Stomach (tissue), 9 donors: ENCODE data around the gene SCAMP4. TPM values are rescaled to one million over a fixed set of nuclear protein-coding genes. Genes with fewer than 3 reads are reported as not detected.

ENCODE experiments used
- DNase-seq, 2 donors: peaks; one replicate each; pipeline versions ENCODE4 v3.0.0 to v3.0.0-alpha.2; 2013 to 2019
- H3K27ac ChIP-seq, 5 donors: fragments of 200-600 bp in 4 of 5; sonication (generic) in 4 of 5; one replicate each; pipeline ENCODE4 v1.5.1; 2013 to 2019; ENCODE audit warnings: mild to moderate bottlenecking in 1 of 5, moderate library complexity in 1 of 5
- H3K27me3 ChIP-seq, 3 donors: fragments of 200-600 bp; sonication (generic); one replicate each; pipeline ENCODE4 v1.5.1; 2017 to 2019; ENCODE audit warnings: mixed run types in 1 of 3
- H3K36me3 ChIP-seq, 4 donors: fragments of 200-600 bp; sonication (generic); 1 replicate in 3 of 4; 2 replicates in 1 of 4; pipeline ENCODE4 v1.5.1; 2016 to 2019
- H3K4me1 ChIP-seq, 4 donors: fragments of 200-600 bp; sonication (generic); one replicate each; pipeline ENCODE4 v1.5.1; 2016 to 2019
- H3K4me3 ChIP-seq, 4 donors: fragments of 200-600 bp; sonication (generic) in 3 of 4; one replicate each; pipeline ENCODE4 v1.5.1; 2016 to 2019; ENCODE audit warnings: mild to moderate bottlenecking in 1 of 4
- H3K9me3 ChIP-seq, 4 donors: fragments of 200-600 bp; sonication (generic); one replicate each; pipeline ENCODE4 v1.5.1; 2016 to 2019
- EP300 ChIP-seq: sonication (generic); formaldehyde crosslinking; IDR thresholded peaks from one replicate; pipeline ENCODE4 v1.6.1; 2017; ENCODE audit warnings: antibody characterized with exemption
- POLR2A ChIP-seq, 4 donors: fragments of 450-650 bp; IDR thresholded peaks; one replicate each; pipeline ENCODE4 v1.6.1; 2016; ENCODE audit warnings: antibody characterized with exemption in 4 of 4, control low read depth in 2 of 4, mild to moderate bottlenecking in 1 of 4, moderate library complexity in 1 of 4
- POLR2AphosphoS5 ChIP-seq, 3 donors: sonication (generic); formaldehyde crosslinking; IDR thresholded peaks; one replicate each; pipeline ENCODE4 v1.6.1; 2016; ENCODE audit warnings: antibody characterized with exemption in 3 of 3
- WGBS, 5 donors: extraction: QIAGEN DNeasy Blood & Tissue Kit in 3 of 5; methylation state at CpG; one replicate each; pipeline versions ENCODE4 v1.1.5 to v1.1.7; 2013 to 2018; 5-methylcytosine and 5-hydroxymethylcytosine counted together
- intact Hi-C: fragments of 100-400 bp; cut with DNase I; formaldehyde crosslinking; loops from one replicate; pipeline ENCODE4 v1.15.1; 2023; ENCODE audit warnings: low total_unique reads
- polyA plus RNA-seq, 3 donors: library from polyadenylated mRNA; stranded (reverse); fragments of 200-250 nt; gene quantifications; one replicate each; pipeline ENCODE4 v1.2.3, GENCODE V29; 2013
- total RNA-seq, 5 donors: library from RNA; depleted of rRNA; stranded (reverse); fragments of >200 nt; gene quantifications; one replicate each; pipeline versions ENCODE4 v1.1.0 to v1.2.3, GENCODE V29; 2014 to 2016
- TF ChIP-seq, protein P1 (sequence below), 7 experiments: fragments of 450-650 bp in 4 of 7; fragments of 200-600 bp in 3 of 7; sonication (generic) in 3 of 7; IDR thresholded peaks; one replicate each; pipeline ENCODE4 v1.5.1; 2016 to 2019; ENCODE audit warnings: antibody characterized with exemption in 7 of 7, control low read depth in 2 of 7, mild to moderate bottlenecking in 1 of 7
- donor health status: healthy with polysubstance abuse.
- donor health status: Bipolar disorder and iron deficiency.
- donor health status: healthy.

Gene SCAMP4
- total and polyA plus RNA-seq, 8 donors, result 7.8 to 77.6 (median 18.6) TPM

DNA sequence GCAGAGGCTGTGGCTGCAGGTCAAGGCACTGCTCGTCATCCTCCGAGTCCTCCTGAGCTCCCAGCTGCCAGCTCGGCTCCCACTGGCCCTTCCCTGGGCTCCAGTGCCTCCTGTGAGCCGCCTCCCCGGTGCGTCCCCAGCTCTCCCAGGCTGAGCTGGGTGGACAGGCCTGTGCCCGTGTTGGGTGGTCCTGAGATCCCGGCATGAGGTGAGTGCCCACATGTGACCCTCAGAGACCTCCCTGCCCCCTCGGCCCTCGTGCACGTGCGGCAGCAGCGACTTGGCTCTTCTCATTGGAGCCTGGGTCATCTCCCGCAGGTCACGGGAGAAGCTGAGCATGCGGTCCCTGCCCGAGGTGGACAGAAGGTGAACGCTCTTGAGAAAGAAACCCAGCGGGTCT lies 15.4 kb downstream of the SCAMP4 start:
- no peak for DNase-seq
- no peaks in the 10 kb centered on the region for H3K4me1 ChIP-seq
- no peak overlapping the region for H3K27ac ChIP-seq
- H3K4me3 ChIP-seq, result no peak overlapping the region
- WGBS, 5 donors, result 94 to 96% (median 95%) methylated on average over 15 to 19 of the region's 19 CpGs
- TF ChIP-seq, protein P1, sequence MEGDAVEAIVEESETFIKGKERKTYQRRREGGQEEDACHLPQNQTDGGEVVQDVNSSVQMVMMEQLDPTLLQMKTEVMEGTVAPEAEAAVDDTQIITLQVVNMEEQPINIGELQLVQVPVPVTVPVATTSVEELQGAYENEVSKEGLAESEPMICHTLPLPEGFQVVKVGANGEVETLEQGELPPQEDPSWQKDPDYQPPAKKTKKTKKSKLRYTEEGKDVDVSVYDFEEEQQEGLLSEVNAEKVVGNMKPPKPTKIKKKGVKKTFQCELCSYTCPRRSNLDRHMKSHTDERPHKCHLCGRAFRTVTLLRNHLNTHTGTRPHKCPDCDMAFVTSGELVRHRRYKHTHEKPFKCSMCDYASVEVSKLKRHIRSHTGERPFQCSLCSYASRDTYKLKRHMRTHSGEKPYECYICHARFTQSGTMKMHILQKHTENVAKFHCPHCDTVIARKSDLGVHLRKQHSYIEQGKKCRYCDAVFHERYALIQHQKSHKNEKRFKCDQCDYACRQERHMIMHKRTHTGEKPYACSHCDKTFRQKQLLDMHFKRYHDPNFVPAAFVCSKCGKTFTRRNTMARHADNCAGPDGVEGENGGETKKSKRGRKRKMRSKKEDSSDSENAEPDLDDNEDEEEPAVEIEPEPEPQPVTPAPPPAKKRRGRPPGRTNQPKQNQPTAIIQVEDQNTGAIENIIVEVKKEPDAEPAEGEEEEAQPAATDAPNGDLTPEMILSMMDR (IDR thresholded peaks at IDR 0.05), result no peak
- TF ChIP-seq EP300 (no peak), POLR2A (IDR thresholded peaks at IDR 0.05) (no peak), POLR2AphosphoS5 (IDR thresholded peaks at IDR 0.05) (no peak)
- intact Hi-C loops, result no loop called here
- no peaks in the 10 kb centered on the region for H3K9me3 ChIP-seq
- no peaks in the 10 kb centered on the region for H3K27me3 ChIP-seq
- peaks cover 61 to 94% (median 85%) of the 10 kb centered on the region in 4 donors for H3K36me3 ChIP-seq

DNA sequence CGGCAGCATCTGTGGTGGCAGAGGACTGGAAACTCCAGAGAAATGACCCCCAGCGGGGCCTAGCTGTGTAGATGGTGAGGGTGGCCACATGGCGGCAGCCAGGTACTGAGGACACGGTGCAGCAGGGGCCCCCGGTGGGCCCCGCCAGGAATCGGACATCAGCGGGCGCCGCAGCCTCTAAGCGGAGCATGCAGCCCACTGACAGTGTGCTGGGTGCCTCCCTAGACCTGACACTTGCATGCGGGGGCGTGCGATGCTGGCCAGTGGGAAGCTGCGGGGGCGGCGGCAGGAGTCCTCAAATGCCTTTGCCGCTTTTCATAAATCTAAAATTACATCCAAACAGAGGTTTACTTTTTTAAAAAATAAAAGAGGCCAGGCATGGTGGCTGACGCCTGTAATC lies 16.1 kb downstream of the SCAMP4 start:
- Histone ChIP-seq H3K36me3 (peaks cover 61 to 94% (median 89%) of the 10 kb centered on the region in 4 donors), H3K4me1 (no peaks in the 10 kb centered on the region), H3K27ac (no peak overlapping the region), H3K27me3 (no peaks in the 10 kb centered on the region), H3K4me3 (no peak overlapping the region), H3K9me3 (no peaks in the 10 kb centered on the region)
- 94 to 97% (median 95%) methylated on average over 11 to 19 of the region's 19 CpGs for WGBS, 5 donors
- intact Hi-C loops, result no loop called here
- TF ChIP-seq POLR2AphosphoS5 (IDR thresholded peaks at IDR 0.05) (no peak), EP300 (no peak), POLR2A (IDR thresholded peaks at IDR 0.05) (no peak)
- TF ChIP-seq, protein P1 (IDR thresholded peaks at IDR 0.05), result no peak
- DNase-seq, result no peak

DNA sequence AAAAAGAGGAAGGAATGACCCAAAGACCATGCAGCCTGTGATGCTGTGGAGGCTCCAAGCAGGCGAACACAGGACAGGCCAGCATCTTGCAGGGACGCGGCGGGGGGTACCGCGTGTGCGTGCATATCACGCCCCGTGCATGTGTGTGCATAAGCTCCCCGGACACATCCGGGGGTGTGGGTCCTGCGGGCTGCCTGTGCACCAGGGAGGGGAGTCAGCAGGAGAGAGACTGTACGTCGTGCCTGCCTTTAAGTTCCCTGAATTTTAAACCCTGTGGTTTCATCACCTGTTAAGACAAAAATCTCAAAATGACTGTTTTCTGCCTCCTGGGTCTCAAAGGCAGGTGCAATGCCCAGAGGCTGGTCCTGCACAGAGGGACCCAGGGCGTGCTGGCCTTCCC lies 16.6 kb downstream of the SCAMP4 start:
- Histone ChIP-seq H3K27ac (no peak overlapping the region), H3K36me3 (peaks cover 61 to 90% (median 88%) of the 10 kb centered on the region in 4 donors), H3K9me3 (no peaks in the 10 kb centered on the region), H3K4me3 (no peak overlapping the region), H3K4me1 (no peaks in the 10 kb centered on the region), H3K27me3 (no peaks in the 10 kb centered on the region)
- no peak for DNase-seq
- WGBS, 5 donors, result 87 to 92% (median 92%) methylated on average over 15 of the region's 15 CpGs
- intact Hi-C loops, result no loop called here
- no peak for TF ChIP-seq EP300
- no peak for TF ChIP-seq POLR2A (IDR thresholded peaks at IDR 0.05)
- TF ChIP-seq POLR2AphosphoS5 (IDR thresholded peaks at IDR 0.05), result no peak
- TF ChIP-seq, protein P1 (IDR thresholded peaks at IDR 0.05), result no peak

DNA sequence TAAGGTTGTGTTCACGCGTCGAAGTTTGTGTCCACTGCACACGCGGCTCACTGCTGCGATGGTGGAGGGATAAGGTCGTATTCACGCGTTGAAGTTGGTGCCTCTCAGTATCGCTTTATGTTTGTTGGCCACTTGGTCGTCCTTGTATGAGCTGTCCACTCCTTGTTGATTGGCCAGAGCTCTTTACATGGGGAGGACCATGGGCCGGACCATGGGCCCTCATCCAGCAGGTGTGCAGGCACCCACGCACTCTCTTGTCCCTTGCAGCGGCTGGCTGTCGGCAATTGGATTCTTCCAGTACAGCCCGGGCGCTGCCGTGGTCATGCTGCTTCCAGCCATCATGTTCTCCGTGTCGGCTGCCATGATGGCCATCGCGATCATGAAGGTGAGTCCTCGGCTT lies 17.6 kb downstream of the SCAMP4 start:
- H3K4me3 ChIP-seq, result no peak overlapping the region
- H3K36me3 ChIP-seq, result peaks cover 60 to 81% (median 80%) of the 10 kb centered on the region in 4 donors
- H3K27ac ChIP-seq, result no peak overlapping the region
- DNase-seq, result no peak
- TF ChIP-seq POLR2A (IDR thresholded peaks at IDR 0.05) (no peak), POLR2AphosphoS5 (IDR thresholded peaks at IDR 0.05) (no peak)
- TF ChIP-seq, protein P1 (IDR thresholded peaks at IDR 0.05), result no peak
- H3K27me3 ChIP-seq, result no peaks in the 10 kb centered on the region
- no peaks in the 10 kb centered on the region for H3K4me1 ChIP-seq
- WGBS, 5 donors, result 93 to 96% (median 94%) methylated on average over 23 of the region's 23 CpGs
- no peaks in the 10 kb centered on the region for H3K9me3 ChIP-seq
- intact Hi-C loops, result no loop called here
